ENCODE results near the gene GALNT17. TPM values are rescaled to one million over a fixed set of nuclear protein-coding genes. Genes with fewer than 3 reads are reported as not detected.

GALNT17 gene
- polyA plus RNA-seq, 1 donor (not counting 4 experiments of a cell fraction or from before 2014, with no cell fraction given), result not detected

DNA sequence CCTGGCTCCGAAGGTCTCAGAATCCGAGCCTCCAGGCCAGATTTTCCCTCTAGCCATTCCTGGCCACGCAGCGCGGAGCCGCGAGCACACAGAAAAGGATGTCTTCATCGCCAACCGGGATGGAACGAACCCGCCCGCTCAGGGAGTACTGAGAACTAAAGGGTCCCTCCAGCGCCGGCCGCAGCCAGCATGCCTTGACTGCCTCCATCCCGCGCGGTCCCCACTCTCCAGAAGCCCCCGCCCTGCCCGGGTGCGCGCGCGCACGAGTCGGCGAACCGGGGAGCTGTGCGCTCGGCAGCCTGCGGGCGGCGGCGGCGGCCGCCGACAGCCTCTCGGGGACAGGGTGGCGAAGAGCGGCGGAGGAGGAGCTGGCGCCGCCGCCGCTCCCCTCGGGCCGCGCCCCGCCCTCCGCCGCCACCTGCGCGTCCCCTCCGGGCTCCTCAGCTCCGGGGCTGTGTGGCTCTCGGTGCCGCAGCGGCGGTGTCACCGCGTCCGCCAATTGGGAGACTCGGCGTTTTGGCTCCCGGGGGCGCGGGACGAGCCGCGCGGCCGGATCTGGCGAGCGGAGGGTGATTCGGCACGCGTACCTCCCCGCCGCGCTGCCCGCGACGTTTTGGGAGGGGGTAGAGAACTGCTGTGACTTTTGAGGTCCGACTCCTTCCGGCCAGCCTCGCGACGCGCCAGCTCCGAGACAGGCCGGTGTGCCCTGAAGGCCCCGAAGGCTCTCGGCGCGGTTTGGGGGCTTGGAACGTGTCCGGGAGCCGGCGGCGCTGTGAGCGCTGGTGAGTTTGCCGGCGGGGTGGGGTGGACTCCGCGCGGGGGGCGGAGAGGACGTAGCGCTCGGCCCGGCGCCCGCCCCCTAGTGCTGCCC, 453 bp upstream of the GALNT17 start:
- Histone ChIP-seq H2AFZ (ENCODE audit: control insufficient read depth, low read length) (no peak overlapping the region), H3K9me1 (ENCODE audit: control insufficient read depth, extremely low read depth, insufficient read depth, low read length) (no peaks in the 10 kb centered on the region), H3K27me3 (ENCODE audit: control insufficient read depth, extremely low read depth, insufficient read depth, low read length) (peaks cover 16% of the 10 kb centered on the region), H3K4me3 (ENCODE audit: control insufficient read depth in 2 of 3, extremely low read depth in 1 of 3, insufficient read depth in 2 of 3, low read depth in 1 of 3, low read length in 3 of 3) (no peak overlapping the region), H3K4me2 (ENCODE audit: control insufficient read depth, extremely low read depth, insufficient read depth, low read depth, low read length) (no peak overlapping the region), H4K20me1 (ENCODE audit: control insufficient read depth, extremely low read depth, insufficient read depth, low read length) (no peaks in the 10 kb centered on the region), H3K27ac (ENCODE audit: control insufficient read depth, insufficient read depth, low read length) (no peak overlapping the region), H3K4me1 (ENCODE audit: control insufficient read depth, extremely low read depth, insufficient read depth, low read length) (no peaks in the 10 kb centered on the region), H3K79me2 (ENCODE audit: control insufficient read depth, insufficient read depth, low read length) (no peaks in the 10 kb centered on the region), H3K9me3 (ENCODE audit: control insufficient read depth, low read depth, low read length) (no peaks in the 10 kb centered on the region), H3K9ac (ENCODE audit: control insufficient read depth, extremely low read depth, insufficient read depth, low read length) (no peak overlapping the region), H3K36me3 (ENCODE audit: control insufficient read depth in 2 of 2, extremely low read depth in 1 of 2, insufficient read depth in 2 of 2, low read length in 2 of 2) (no peaks in the 10 kb centered on the region)
- dilution Hi-C loops (cut with MboI; ENCODE audit: extremely low pct_ligation_motif_present, low sequenced_read_pairs), result no loop called here
- no peak for DNase-seq (ENCODE audit: low read depth, low spot score)
- TF ChIP-seq, protein P1, sequence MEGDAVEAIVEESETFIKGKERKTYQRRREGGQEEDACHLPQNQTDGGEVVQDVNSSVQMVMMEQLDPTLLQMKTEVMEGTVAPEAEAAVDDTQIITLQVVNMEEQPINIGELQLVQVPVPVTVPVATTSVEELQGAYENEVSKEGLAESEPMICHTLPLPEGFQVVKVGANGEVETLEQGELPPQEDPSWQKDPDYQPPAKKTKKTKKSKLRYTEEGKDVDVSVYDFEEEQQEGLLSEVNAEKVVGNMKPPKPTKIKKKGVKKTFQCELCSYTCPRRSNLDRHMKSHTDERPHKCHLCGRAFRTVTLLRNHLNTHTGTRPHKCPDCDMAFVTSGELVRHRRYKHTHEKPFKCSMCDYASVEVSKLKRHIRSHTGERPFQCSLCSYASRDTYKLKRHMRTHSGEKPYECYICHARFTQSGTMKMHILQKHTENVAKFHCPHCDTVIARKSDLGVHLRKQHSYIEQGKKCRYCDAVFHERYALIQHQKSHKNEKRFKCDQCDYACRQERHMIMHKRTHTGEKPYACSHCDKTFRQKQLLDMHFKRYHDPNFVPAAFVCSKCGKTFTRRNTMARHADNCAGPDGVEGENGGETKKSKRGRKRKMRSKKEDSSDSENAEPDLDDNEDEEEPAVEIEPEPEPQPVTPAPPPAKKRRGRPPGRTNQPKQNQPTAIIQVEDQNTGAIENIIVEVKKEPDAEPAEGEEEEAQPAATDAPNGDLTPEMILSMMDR (optimal IDR thresholded peaks at IDR 0.05 in 1 of 3, IDR thresholded peaks at IDR 0.05 in 1 of 3, conservative IDR thresholded peaks at IDR 0.05 in 1 of 3; ENCODE audit: extremely low read depth in 1 of 3, insufficient read depth in 2 of 3, low read length in 3 of 3), result no peak
- peak; percentile 30 for TF ChIP-seq EZH2 (IDR thresholded peaks at IDR 0.05; ENCODE audit: low read length)
- no peak for FAIRE-seq

GRCh38 chr7:71132377-71133231, 660 bp downstream of the GALNT17 start:
- Histone ChIP-seq H4K20me1 (ENCODE audit: control insufficient read depth, extremely low read depth, insufficient read depth, low read length) (no peaks in the 10 kb centered on the region), H3K9me3 (ENCODE audit: control insufficient read depth, low read depth, low read length) (no peaks in the 10 kb centered on the region), H3K27me3 (ENCODE audit: control insufficient read depth, extremely low read depth, insufficient read depth, low read length) (peaks cover 16% of the 10 kb centered on the region), H3K27ac (ENCODE audit: control insufficient read depth, insufficient read depth, low read length) (no peak overlapping the region), H3K79me2 (ENCODE audit: control insufficient read depth, insufficient read depth, low read length) (no peaks in the 10 kb centered on the region), H3K4me1 (ENCODE audit: control insufficient read depth, extremely low read depth, insufficient read depth, low read length) (no peaks in the 10 kb centered on the region), H3K4me3 (ENCODE audit: control insufficient read depth in 2 of 3, extremely low read depth in 1 of 3, insufficient read depth in 2 of 3, low read depth in 1 of 3, low read length in 3 of 3) (no peak overlapping the region), H3K9me1 (ENCODE audit: control insufficient read depth, extremely low read depth, insufficient read depth, low read length) (no peaks in the 10 kb centered on the region), H3K9ac (ENCODE audit: control insufficient read depth, extremely low read depth, insufficient read depth, low read length) (no peak overlapping the region), H3K36me3 (ENCODE audit: control insufficient read depth in 2 of 2, extremely low read depth in 1 of 2, insufficient read depth in 2 of 2, low read length in 2 of 2) (no peaks in the 10 kb centered on the region), H2AFZ (ENCODE audit: control insufficient read depth, low read length) (no peak overlapping the region), H3K4me2 (ENCODE audit: control insufficient read depth, extremely low read depth, insufficient read depth, low read depth, low read length) (no peak overlapping the region)
- DNase-seq (ENCODE audit: low read depth, low spot score) (no peak), FAIRE-seq (no peak)
- TF ChIP-seq EZH2 (IDR thresholded peaks at IDR 0.05; ENCODE audit: low read length), result no peak
- TF ChIP-seq, protein P1 (optimal IDR thresholded peaks at IDR 0.05 in 1 of 3, IDR thresholded peaks at IDR 0.05 in 1 of 3, conservative IDR thresholded peaks at IDR 0.05 in 1 of 3; ENCODE audit: extremely low read depth in 1 of 3, insufficient read depth in 2 of 3, low read length in 3 of 3), result no peak
- dilution Hi-C loops (cut with MboI; ENCODE audit: extremely low pct_ligation_motif_present, low sequenced_read_pairs), result no loop called here
